Activated gamma-delta T cell treated with anti-CD3 and anti-CD28 coated beads, Interleukin-2, amount 50 U/mL, for 16 hours (primary cell): Measurements from ENCODE around the gene ZMIZ1.
"Not testable (repeated sequence)": the region's sequence is repeated elsewhere in the genome, so short reads cannot be mapped to it uniquely, and the experiment has no call there.

Experiments
- DNase-seq: peaks from one replicate; pipeline ENCODE4 v3.0.0-alpha.2; 2020; ENCODE audit warnings: low read depth

ZMIZ1 gene

DNA sequence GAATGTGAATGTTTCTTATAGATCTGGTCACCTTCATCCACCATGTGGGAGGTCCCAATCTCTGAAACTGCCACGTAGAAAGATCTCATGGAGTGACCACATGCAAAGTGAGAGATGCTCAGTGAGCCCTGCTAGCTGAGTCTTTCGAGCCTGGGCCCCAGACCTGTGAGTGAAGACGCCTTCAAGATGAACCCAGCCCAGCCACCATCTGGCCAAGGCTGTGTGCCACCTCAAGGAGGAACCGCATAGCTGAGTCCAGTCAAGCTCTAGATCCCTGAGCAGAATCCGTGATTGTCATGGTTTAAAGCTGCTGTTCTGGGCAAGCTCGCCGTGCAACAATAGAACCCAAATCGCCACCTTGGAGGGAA is 258.3 kb downstream of the ZMIZ1 start:
- no peak for DNase-seq

DNA sequence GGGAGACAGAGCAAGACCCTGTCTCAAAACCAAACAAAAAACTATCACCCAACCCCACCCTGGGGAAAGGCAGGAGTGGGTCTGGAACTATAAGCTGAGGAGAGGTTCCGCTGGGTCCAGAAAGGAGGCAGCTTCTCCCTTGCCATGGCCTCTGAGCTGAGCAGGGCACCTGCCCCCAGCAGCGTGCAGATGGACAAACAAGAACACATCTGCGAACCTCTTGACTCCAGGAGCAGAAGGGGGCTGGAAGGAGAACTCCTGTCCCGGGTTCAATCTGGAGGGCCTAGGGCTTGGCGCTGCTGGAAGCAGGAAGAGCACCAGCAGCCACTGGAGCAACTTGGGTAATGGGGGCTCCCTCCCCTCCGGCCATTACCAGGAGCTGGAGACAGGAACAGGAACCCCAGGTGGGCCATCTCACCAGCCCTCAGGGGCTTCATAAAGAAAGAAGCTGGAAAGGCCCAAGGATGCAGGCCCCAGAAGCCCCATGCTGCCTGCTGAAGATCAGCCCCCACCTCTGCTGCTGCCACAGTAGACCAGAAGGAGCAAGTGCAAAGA is 259.5 kb downstream of the ZMIZ1 start:
- DNase-seq, result no peak

DNA sequence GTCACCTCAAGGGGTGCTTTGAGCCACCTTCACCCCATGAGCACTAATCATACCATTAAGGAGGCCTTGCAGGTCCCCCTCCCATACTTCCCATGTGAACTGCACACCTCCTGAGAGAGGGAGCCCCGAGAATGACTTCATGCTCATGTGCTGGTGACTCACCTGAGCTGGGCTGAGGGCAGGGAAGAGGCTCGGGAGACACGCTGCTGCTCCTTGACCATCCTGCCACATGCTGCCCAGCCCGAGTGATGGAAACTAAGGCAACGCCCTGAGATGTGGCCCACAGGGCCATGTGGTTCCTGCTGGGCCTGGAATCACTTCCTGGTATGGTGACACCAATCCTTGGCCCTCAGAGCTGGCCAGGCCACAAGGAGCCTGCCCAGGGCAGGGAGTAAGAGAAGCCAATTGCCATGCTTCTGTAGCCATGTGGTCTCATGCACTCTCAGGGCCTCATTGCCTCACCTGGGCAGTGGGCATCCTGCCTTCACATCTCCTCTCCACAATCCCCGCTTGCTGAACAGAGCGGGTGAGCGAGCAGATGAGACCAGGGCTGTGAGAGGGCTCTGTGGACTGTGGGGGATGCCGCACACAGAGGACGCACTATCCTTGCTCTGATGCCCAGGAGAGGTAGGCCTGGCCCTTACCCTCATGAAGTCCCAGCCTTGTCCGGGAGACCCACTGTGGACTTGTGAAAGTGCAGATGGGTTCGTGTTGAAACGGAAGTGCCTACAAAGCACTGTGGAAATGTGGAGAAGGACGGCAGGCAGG is 260.2 kb downstream of the ZMIZ1 start:
- no peak for DNase-seq

DNA sequence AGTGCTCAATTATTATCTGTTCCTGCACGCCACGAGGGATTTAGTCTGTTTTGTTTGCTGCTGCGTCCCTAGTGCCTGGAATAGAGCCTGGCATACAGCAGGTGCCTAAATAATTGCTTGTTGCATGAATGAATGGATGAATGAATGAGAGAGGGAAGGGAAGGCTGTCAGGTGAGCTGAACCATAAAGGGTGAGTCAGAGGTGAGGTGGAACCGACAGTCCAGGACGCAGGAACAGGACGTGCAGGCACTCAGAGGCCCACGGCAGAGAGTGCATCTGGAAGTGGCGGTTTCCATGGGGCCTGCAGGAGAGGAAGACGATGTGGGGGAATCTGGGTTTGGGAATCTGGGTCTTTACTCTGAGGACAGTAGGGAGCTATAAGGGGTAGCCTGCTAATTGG is 260.8 kb downstream of the ZMIZ1 start:
- no peak for DNase-seq

DNA sequence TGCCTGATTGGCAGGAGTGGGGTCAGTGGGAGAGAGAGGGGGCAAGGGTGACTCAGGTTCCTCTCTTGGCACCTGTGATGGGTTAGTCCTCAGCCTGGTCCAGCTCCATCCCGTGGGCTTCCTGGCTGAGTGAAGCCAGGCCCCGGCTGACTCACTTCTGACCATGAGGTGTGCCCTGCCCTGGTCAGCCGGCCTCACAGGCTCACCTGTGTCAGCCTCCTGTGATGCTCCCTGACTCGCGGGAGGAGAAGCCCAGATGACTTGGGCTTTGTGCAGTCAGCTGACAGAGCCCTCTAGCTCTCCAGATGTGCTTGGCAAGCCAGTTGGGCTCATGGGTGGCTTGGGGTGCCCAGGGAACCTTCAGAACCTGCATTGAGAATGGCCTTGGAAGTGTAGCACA is 262.5 kb downstream of the ZMIZ1 start:
- DNase-seq, result no peak

DNA sequence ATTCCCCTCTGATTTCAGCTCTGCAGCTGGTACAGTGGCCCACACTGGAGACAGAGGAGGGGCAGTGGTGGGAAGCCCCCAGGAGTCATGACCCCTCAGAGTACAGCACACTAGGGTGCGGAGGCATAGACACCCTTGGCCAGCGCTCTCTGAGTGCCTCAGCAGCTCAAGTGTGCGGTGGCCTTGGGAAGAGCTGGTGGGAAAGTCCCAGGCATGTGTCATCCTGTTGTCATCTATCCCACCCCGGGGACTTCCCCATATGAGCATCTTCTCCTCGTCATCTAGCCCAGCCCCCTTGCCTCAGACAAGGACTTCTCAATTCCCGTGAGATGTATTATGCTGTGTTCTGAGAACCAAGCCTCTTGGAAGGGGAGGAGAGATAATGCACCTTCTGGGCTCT is 262.9 kb downstream of the ZMIZ1 start:
- peak; percentile 55 for DNase-seq

DNA sequence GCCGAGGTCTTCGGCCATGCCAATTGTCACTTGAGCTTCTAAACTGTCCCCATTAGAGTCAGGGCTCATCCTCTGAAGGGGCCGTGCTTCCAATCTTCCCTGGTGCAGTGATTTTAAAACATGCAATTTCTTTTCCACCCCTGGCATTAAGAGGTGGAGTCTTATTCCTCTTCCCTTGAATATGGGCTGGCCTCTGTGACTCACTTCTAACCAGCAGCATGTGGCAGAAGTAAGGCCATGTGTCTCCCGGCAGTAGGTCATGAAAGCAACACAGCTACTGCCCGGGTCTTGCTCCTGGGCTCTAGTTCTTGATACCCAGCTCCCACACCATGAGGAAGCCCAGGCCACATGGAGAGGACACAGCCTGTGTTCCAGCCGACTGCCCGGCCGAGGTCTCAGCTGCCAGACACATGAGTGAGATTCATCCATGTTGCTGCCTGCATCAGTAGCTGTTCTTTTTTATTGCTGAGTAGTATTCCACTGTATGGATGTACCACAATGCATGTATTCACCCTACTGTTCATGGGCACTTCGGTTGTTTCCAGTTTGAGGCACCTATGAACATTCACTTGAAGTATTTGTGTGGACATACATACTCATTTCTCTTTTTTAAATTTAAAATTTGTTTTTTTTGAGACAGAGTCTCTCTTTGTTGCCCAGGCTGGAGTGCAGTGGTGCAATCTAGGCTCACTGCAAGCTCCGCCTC is 264.0 kb downstream of the ZMIZ1 start:
- DNase-seq, result not testable (repeated sequence)

DNA sequence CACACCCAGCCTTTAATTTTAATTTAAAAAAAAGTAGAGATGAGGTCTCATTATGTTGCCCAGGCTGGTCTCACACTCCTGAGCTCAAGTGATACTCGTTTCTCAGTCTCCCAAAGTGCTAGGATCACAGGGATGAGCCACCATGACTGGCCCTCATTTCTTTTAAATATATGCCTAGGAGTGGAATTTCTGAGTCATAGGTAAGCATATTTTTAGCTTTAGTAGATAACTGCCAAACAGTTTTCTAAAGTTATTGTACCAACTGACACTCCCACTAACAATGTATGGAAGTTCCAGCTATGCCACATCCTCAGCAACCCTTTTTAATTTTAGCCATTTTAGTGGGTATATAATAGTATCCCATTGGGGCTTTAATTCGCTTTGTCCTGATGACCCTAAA is 264.7 kb downstream of the ZMIZ1 start:
- no peak for DNase-seq

DNA sequence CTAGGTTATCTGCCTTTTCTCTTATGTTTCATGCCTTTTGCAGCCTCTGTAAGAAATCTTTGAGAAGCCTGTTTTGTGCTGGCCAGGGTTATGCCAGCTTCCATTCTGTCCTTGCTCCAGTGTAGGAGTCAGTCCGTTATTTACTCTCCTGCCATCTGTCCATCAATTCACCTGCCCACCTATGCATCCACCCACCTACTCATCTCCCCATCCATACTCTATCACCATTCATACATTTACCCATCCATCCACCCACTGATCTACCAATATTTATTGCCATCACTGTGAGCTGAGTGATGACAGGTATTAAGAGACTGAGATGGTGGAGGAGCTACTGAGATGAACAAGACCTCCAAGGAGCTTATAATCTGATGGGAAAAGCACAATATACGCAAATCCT is 265.8 kb downstream of the ZMIZ1 start:
- no peak for DNase-seq

DNA sequence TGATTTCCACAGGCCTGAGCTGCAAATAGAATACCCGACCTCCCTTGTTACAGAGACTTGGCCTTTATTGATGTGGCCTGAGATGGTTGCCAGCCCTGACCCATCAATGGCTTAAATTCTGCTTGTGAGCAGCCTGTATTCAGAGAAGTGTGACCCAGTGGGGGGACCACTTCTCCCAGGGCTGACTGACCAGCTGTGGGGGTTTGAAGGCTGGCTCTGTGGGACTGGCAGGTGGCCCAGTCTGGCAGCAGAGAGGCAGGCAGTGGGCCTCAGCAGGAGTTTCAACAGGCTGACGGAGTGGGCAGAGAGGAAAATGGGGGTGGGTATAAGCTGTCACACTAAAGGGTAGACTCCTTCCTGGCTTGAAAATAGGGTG is 266.3 kb downstream of the ZMIZ1 start:
- no peak for DNase-seq

DNA sequence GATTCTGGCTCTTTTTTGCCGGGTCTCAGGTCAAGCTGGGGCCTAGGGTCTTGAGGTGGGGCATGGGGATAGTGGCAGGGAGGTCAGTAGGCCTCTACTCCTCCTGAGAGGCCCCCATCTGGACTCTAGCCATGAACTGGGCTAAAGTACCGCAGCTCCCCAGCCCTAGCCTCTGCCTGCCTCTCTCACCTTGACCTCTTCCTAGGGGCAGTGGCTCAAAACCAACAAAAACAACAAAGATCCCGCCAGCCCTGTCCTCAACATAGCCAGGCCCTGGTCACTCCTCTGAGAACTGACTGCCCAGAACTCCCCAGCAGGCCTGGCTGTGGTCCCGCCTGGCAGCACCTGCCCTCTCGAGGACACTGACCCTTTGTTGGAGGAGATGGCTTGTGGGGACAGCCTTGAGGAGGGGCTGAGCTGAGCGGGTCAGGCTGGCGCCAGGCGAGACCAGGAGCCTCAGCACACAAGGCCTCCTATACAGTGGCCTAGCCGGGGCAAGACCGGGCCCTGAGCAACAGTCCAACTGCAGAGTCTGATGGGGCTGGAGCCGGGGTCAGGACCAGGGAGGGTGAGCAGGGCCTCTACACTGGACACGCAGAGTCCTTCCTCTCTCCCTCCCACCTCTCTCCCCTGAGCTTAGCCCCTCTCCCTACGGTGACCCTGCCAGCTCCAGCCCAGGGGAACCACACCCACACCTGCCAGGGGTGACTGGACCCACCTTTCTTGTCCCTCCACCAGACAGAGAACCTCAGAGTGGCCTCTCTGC is 266.9 kb downstream of the ZMIZ1 start:
- no peak for DNase-seq

DNA sequence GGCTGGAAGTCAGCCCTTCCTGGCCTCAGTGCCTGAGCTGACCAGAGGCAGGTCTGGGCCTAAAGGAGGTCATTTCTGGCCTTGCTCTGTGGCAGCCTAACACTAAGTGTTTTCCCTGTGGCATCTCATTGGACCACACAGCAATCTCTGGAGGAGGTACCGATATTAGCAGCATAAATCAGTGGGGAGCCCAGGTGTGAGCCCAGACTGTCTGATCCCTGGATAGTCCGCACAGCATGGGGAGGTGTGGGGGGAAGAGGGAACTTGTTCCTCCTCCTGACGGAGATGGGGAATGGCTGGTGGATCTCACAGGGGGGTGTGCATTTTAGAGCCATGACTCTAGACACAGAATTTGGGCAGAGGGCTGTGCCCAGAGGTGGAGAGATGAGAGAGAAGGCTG is 267.5 kb downstream of the ZMIZ1 start:
- no peak for DNase-seq

DNA sequence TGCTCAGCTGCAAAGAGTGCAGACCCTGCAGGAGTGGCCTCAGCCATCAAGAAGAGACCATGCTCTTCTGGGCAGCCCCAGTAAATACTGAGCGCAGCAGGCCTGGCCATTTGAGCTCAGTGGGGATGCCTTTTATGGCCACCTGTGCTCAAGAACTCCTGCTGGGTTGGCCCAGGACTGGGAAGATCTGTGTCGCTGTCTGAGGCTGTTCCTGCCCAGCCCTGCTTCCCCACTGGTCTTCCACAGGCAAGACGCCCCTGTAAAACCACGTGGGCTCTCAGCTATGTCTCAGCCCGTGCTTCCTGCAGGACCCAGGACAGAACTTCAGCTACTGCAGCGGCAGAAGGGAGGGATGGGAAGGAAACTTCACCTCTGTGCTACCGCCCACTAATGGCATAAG is 268.0 kb downstream of the ZMIZ1 start:
- DNase-seq, result no peak

DNA sequence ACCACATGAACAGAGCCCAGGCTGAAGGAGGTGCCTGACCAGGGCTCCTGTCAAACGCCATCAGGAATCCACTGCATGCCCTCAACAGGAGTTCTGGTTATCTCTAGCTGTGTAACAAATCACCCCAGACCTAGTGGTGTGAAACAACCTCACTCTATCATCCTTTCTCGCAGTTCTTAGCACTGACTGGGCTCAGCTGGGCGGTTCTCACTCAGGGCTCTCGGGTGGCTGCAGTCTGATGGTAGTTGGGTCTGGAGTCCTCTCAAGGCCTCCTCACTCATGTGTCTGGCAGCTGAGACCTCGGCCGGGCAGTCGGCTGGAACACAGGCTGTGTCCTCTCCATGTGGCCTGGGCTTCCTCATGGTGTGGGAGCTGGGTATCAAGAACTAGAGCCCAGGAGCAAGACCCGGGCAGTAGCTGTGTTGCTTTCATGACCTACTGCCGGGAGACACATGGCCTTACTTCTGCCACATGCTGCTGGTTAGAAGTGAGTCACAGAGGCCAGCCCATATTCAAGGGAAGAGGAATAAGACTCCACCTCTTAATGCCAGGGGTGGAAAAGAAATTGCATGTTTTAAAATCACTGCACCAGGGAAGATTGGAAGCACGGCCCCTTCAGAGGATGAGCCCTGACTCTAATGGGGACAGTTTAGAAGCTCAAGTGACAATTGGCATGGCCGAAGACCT is 269.2 kb downstream of the ZMIZ1 start:
- DNase-seq, result not testable (repeated sequence)

DNA sequence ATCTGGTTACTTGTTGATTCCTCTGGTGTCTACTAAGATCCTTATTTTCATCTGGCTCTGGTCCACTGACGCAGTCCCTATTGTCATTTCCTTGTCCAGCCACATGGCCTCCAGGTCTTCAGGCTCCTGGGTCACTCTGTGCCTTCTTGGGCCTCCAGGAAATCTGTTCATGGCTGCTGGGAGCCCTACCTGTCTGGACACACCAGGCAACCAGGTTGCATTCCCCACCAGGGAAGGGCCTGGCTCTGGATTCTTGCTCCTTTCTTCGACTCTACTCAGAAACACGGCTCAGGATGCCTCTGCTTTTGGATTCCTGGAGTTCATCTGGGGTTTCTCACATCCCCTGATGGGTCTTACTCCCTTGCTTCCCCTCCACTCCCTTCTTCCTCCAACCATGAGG is 270.5 kb downstream of the ZMIZ1 start:
- no peak for DNase-seq

DNA sequence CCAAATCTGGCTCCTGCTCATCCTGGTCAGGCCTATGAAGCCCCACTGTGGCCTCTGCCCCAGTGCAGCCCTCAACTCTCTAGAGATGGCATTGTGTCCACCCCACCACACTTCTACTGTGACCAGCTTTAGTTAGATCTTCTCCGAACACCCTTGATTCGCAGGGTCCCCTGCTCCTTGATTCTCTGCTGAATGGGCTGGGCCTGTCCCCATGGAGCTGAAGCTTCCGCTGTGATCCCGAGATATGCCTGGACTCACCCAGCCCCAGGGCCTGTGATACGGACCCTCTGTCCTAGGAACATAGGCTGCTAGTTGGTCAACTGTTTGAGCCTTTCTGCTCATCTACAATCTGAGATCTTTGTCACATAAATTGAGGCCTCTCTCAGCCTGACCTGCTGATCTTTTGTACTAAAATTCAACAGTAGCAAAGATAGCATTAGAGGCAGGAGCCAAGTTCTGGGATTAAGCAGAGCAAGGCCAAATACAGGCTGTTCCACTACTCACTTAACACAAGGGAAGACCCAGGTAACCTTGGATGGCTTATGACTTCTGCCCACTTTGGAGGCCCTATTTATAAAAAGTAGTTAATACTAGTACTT is 272.0 kb downstream of the ZMIZ1 start:
- no peak for DNase-seq

DNA sequence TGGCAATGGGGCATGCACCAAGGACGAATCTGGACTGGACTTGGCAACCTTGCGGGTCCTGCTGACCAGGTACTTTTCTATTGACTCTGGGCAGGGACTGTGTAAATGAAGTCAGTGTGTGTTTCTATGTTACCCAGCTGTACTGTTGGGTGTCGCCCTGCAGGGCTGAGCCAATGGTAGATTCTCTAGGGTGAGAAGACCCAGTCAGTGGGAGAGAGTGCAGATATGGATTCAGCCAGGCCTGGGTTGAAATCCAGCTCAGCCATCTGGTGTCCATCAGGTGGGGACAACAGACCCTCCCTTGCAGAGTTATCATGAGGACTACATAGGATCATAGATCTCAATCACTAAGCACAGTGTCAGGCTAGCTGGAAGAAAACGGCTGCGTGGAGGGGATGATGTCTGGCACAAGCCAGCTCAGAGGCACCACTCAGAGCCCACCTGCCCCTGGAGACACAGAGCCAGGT is 273.6 kb downstream of the ZMIZ1 start:
- no peak for DNase-seq

DNA sequence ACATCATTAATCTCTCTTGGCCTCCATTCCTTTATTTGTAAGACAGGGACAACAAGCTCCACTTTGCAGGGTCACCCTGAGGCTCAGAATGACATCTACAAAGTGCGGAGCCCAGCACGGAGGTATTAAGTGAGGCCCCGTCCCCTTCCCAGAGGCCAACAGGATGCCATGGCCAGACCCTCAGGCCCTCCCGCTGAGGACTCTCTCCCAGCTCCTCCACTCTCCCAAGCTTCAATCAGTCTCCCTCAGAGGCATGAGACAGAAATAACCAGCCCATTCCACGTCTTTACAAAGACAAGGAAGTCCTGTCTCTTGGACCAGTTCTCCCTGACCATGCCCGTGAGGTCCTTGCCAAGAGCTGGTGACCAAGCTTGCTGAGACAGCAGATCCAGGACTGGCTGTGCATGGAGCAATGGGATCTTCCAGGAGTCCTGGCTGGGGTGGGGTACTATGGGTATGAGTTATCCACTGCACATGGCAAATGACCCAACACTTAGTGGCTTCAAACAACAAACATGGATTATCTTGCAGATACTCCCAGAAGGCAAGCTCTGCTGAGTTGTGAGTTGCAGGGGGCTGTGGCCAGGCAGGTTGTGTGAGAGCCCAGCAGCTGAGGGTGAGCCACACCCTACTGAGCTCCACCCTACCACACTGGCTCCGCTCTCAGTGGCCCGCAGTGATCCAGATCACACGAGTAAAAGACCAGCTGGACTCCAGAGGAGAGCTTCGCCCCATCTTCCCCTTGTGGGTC is 274.2 kb downstream of the ZMIZ1 start:
- no peak for DNase-seq

DNA sequence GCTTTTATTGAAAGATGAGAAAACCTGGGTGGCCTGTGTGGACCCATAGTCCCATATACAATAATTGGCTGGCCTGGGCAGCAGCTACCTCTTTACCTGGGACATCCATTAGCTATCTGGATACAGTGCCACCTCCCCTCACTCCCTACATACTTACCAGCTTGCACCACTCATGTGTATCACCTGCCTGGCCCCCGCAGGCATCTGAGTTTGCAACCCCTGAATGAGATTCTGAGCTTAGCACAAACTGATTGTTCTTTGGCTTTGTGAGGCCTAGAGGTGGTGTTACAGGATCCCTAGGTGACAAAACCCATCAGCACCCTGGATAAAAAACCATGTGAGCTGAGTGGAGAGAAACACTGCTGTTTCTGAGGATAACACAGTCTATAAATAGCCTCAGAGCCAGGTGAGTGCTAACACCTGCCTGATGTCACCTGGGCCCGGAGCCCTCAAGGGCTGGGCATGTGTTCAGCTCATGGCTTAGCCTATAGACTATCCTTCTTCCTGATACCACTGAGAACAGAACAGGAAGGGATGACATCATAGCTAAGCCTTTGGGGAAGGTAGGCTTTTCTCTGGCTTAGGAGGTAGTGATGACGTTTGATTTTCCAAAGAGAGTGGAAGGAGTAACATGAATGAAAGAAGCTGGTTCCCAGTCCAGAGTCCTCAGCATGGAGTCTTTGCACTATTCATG is 275.9 kb downstream of the ZMIZ1 start:
- no peak for DNase-seq

DNA sequence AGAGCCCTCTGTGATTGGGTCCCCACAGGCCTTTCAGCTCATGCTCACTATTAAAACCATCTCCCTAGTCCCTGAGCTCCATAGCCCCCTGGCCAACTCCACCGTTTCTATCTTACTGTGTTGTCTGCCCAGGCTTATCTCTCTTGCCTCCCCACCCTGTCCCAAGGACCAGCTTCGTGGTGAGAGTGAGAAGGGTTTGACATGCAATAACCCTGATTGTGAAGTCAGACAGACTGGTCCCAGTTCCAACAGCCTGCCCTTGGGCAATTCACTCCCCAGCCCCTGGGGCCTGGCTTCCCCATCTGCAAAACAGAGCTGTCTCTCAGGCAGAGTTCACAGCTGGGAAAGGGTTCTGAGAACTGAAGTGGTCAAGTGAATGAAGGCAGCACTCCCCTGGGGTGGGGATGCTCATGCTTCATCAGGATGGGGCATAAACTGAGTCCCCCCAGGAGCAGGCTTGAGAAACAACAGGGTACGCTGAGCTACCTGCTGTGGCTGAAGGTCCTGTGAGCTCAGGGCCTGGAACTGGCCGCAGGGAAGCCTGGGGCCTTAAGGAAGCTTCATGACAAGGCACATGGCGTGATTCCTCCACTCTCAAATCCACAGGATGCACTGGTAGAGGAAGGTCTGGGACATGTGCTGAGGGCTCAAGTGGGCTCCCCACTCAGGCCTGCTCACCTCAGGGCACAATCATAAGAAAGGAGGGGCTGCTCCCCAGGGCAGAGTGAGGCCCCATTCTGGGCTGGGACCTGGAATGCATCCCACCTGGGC is 276.7 kb downstream of the ZMIZ1 start:
- DNase-seq, result no peak
